ENCODE measurements around the gene RANBP1. TPM values are rescaled to one million over a fixed set of nuclear protein-coding genes. Genes with fewer than 3 reads are reported as not detected.

The RANBP1 gene
- total RNA-seq, 4 donors from 2014 or later: 79.4 to 147 (median 120) TPM

DNA sequence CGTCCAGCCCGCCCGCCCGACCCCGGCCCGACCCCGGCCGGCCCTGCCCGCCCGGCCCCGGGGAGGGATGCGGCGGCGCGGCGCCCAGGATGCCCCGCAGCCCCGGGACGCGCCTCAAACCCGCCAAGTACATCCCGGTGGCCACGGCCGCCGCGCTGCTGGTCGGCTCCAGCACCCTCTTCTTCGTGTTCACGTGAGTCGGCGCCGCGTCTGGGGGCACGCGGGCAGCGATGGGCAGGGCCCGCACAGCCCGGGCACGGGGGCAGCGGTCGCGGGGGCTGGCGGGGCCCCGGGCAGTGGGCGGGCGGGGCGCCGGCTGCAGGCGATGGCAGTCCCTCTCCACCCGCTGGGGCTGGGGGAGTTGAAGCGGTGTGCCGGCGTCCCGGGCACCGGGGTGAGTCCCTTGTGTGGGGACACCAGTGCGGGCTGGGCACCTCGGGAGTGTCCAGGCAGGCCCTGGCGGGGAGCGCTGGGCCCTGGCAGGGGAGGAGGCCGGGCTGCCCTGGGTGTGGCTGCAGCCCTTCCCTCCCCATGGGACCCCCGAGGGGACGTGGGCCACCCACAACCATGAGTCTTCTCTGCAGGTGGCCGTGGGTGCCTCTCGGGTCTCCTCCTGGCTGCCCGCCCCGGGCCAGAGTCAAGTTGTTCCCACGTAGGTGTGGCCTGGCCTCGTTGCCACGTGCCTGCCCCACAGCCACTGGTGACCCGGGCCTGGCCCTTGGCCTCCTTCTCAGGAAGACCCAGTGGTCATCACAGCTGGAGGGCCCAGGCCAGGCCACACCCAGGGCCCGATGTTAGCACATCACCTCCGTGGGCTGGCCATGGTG lies 16.2 kb downstream of the RANBP1 start:
- in situ Hi-C loops (cut with MboI; ENCODE audit: low sequenced_read_pairs in 4 of 4): no loop called here
- peak overlapping the region; percentile 77 to 85 (median 80) for H3K27ac ChIP-seq

DNA sequence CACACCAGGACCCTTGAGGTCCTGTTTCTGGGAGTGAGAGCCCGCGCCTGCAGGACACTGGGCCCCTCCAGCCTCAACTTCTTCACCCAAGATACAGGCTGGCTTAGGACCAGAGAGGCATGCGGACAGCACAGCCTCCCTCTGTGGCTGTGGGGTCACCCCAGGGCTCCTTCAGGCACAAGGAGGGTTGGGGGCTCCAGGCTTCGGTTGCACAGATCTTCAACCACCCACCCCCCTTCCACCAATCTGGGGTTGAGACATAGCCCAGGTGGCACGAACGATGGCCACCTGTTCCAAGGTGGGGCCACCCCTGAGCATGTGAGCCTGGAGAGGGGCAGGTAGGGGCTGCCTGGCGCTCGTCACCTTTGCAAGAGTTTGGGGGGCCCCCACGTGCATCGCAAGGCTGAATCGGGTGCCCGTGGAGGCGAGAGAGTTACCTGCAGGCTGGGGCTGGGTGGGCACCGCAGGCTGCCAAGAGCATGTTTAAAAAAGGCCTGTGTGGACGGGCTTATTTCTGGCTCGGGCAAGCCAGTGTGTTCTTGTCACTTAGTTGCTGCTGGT lies 16.9 kb downstream of the RANBP1 start:
- in situ Hi-C loops (cut with MboI; ENCODE audit: low sequenced_read_pairs in 4 of 4): no loop called here
- DNase-seq (no peak), ATAC-seq (no peak)
- Histone ChIP-seq H3K9me3 (no peaks in the 10 kb centered on the region), H3K27ac (peak overlapping the region; percentile 77 to 85 (median 80)), H3K4me1 (peaks cover 41 to 66% of the 10 kb centered on the region in 2 donors), H3K27me3 (no peaks in the 10 kb centered on the region), H3K4me3 (peak overlapping the region; percentile 67 to 98 (median 86)), H3K36me3 (no peaks in the 10 kb centered on the region)
- intact Hi-C loops (cut with DNase I; ENCODE audit: low total_unique reads): loop anchor here (5.0 kb wide), 1 partner anchor 110 kb away; the partner anchor contains the start of gene TANGO2
- no peak for TF ChIP-seq POLR2A (IDR thresholded peaks at IDR 0.05)
- TF ChIP-seq, protein P1, sequence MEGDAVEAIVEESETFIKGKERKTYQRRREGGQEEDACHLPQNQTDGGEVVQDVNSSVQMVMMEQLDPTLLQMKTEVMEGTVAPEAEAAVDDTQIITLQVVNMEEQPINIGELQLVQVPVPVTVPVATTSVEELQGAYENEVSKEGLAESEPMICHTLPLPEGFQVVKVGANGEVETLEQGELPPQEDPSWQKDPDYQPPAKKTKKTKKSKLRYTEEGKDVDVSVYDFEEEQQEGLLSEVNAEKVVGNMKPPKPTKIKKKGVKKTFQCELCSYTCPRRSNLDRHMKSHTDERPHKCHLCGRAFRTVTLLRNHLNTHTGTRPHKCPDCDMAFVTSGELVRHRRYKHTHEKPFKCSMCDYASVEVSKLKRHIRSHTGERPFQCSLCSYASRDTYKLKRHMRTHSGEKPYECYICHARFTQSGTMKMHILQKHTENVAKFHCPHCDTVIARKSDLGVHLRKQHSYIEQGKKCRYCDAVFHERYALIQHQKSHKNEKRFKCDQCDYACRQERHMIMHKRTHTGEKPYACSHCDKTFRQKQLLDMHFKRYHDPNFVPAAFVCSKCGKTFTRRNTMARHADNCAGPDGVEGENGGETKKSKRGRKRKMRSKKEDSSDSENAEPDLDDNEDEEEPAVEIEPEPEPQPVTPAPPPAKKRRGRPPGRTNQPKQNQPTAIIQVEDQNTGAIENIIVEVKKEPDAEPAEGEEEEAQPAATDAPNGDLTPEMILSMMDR (IDR thresholded peaks at IDR 0.05 in 4 of 5, conservative IDR thresholded peaks at IDR 0.05 in 1 of 5): no peak

More for the DNA sequence above, 16.2 kb downstream of the RANBP1 start:
- H3K9me3 ChIP-seq: no peaks in the 10 kb centered on the region
- no peaks in the 10 kb centered on the region for H3K27me3 ChIP-seq
- TF ChIP-seq, protein P1 (IDR thresholded peaks at IDR 0.05 in 4 of 5, conservative IDR thresholded peaks at IDR 0.05 in 1 of 5): no peak
- TF ChIP-seq POLR2A (IDR thresholded peaks at IDR 0.05): no peak
- peak; percentile 5 to 20 for ATAC-seq
- H3K4me3 ChIP-seq: peak overlapping the region; percentile 67 to 98 (median 86)
- DNase-seq: peak in 1 of 2 donors; percentile 51
- intact Hi-C loops (cut with DNase I; ENCODE audit: low total_unique reads): loop anchor here (1.0 to 5.0 kb wide), 2 partner anchors 15 to 110 kb away; partner anchors contain the start of genes TANGO2 and TRMT2A
- H3K4me1 ChIP-seq: peaks cover 34 to 59% of the 10 kb centered on the region in 2 donors
- peaks cover 0 to 5% of the 10 kb centered on the region in 2 donors for H3K36me3 ChIP-seq

DNA sequence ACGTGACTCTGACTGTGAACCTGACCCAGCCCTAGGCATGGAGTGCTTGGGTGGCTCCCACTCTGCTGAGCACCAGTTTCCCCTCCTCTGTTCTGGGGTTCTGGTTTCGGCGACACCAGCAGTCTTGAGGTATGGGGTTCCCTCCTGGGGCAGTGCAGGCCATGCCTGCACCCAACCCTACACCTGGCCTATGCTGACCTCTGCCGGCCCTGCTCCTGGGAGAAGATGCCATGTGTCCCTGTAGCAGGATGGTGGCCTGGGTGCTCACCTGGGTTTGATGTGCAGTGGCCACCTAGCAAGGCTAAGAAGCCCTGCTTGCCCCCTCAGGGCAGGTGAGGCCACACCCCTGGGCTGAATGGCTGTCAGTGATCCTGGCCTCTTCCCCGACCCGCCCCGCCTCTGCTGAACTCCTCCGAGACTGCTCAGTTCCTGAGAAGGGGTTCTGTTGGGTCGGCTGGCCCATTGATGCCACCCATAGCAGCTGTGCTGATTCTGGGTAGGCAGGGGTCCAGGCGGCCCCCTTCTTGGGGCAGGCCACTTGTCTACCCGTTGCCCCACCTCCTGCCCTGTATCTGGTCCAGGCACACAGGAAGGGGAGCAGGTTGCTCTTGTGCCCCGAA lies 18.1 kb downstream of the RANBP1 start:
- in situ Hi-C loops (cut with MboI; ENCODE audit: low sequenced_read_pairs in 4 of 4): no loop called here
- H3K27ac ChIP-seq: no peak overlapping the region

DNA sequence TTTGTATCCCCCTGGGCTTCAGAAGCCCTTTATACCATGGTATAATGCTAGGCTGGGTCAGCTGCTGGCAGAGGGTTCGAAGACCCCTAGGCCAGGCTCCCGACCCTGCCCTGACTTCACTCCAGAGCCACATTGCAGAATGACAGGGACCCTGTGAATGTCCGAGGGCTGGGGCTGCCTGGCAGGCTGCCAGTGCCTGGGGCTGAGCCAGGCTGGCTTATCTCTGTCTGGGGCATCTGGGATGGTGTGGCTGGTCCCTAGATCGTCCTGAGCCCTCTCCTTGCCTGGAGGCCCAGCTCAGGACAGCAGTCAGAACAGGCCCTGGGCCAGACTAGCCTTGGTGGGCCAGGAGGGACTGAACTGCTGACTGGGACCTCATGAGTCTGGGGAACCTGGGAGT lies 19.4 kb downstream of the RANBP1 start:
- Histone ChIP-seq H3K4me3 (no peak overlapping the region), H3K9me3 (no peaks in the 10 kb centered on the region), H3K27ac (no peak overlapping the region), H3K4me1 (peaks cover 47 to 71% of the 10 kb centered on the region in 2 donors), H3K36me3 (no peaks in the 10 kb centered on the region), H3K27me3 (no peaks in the 10 kb centered on the region)
- in situ Hi-C loops (cut with MboI; ENCODE audit: low sequenced_read_pairs in 4 of 4) (no loop called here), intact Hi-C loops (cut with DNase I; ENCODE audit: low total_unique reads) (no loop called here)
- TF ChIP-seq, protein P1 (IDR thresholded peaks at IDR 0.05 in 4 of 5, conservative IDR thresholded peaks at IDR 0.05 in 1 of 5): no peak
- no peak for TF ChIP-seq POLR2A (IDR thresholded peaks at IDR 0.05)
- ATAC-seq (no peak), DNase-seq (no peak)

More for the DNA sequence above, 18.1 kb downstream of the RANBP1 start:
- DNase-seq: no peak
- Histone ChIP-seq H3K9me3 (no peaks in the 10 kb centered on the region), H3K4me3 (no peak overlapping the region), H3K27me3 (no peaks in the 10 kb centered on the region), H3K36me3 (no peaks in the 10 kb centered on the region), H3K4me1 (peaks cover 47 to 74% of the 10 kb centered on the region in 2 donors)
- TF ChIP-seq POLR2A (IDR thresholded peaks at IDR 0.05): no peak
- TF ChIP-seq, protein P1 (IDR thresholded peaks at IDR 0.05 in 4 of 5, conservative IDR thresholded peaks at IDR 0.05 in 1 of 5): no peak
- no peak for ATAC-seq
- intact Hi-C loops (cut with DNase I; ENCODE audit: low total_unique reads): loop anchor here (5.0 kb wide), 1 partner anchor 112 kb away; the partner anchor contains the start of gene TANGO2

All from gastrocnemius medialis (tissue), 4 donors.